A549 (cell line): ENCODE data around the gene CELSR1. TPM values are rescaled to one million over a fixed set of nuclear protein-coding genes. Genes with fewer than 3 reads are reported as not detected.
A peak's percentile ranks its signal among the peaks of the same experiment; 100 is the strongest.

ENCODE experiments used
- ATAC-seq, 2 experiments: fragments of 200-7000 bp in 1 of 2; fragments of >200 bp in 1 of 2; cut with Nextera tagmentation in 1 of 2; cut with Tn5 transposase in 1 of 2; 3 replicates each; pipeline versions ENCODE4 v1.8.0 to v1.9.1; 2018 to 2020; ENCODE audit warnings: mild to moderate bottlenecking in 1 of 2, moderate library complexity in 1 of 2
- CTCF ChIA-PET: fragments of 300-600 bp; sonication (Branson Sonifier 250); formaldehyde crosslinking; extraction: SDS; loops from one replicate; lab custom pipeline; 2021; ENCODE audit warnings: antibody characterized with exemption, inconsistent platforms; lab: Yijun Ruan, JAX
- POLR2A ChIA-PET: fragments of 350-600 bp; formaldehyde crosslinking; extraction: SDS; loops from one replicate; lab custom pipeline; 2021; ENCODE audit warnings: antibody characterized with exemption, inconsistent platforms; lab: Yijun Ruan, JAX
- DNase-seq, 2 experiments: peaks; one replicate each; pipeline versions ENCODE4 v3.0.0 to v3.0.0-alpha.2; 2011 to 2016; ENCODE audit warnings: low read depth in 1 of 2, low spot score in 1 of 2
- FAIRE-seq: peaks from 2 replicates; lab custom pipeline; 2011; peaks lifted over from hg19 to GRCh38; lab: Jason Lieb, UNC
- H3K27ac ChIP-seq, 2 experiments: fragments of >200 bp; sonication (Bioruptor Twin); formaldehyde crosslinking; 3 replicates each; pipeline ENCODE4 v1.5.1; 2016 to 2017
- H3K4me1 ChIP-seq: fragments of >200 bp; sonication (Bioruptor Twin); formaldehyde crosslinking; 3 replicates; pipeline ENCODE4 v1.6.1; 2016
- H3K4me2 ChIP-seq: fragments of >200 bp; sonication (Bioruptor Twin); formaldehyde crosslinking; 3 replicates; pipeline ENCODE4 v1.6.1; 2016
- H3K4me3 ChIP-seq: fragments of >200 bp; sonication (Bioruptor Twin); formaldehyde crosslinking; 3 replicates; pipeline ENCODE4 v1.5.1; 2016
- H3K9me3 ChIP-seq: fragments of >200 bp; sonication (Bioruptor Twin); formaldehyde crosslinking; 3 replicates; pipeline ENCODE4 v1.6.1; 2016
- BHLHE40 ChIP-seq: IDR thresholded peaks from 2 replicates; pipeline ENCODE4 v1.6.1; 2012; ENCODE audit warnings: low read depth, low read length, inconsistent platforms
- CHD4 ChIP-seq: fragments of 200-600 bp; sonication (generic); IDR thresholded peaks from 2 replicates; pipeline ENCODE4 v1.6.1; 2016; ENCODE audit warnings: antibody characterized with exemption, mild to moderate bottlenecking, borderline replicate concordance
- ESRRA ChIP-seq: fragments of 150-350 bp; IDR thresholded peaks from 2 replicates; pipeline ENCODE4 v1.6.1; 2014; ENCODE audit warnings: mild to moderate bottlenecking, low read length, borderline replicate concordance
- GATA3 ChIP-seq: IDR thresholded peaks from 2 replicates; pipeline ENCODE4 v1.6.1; 2012; ENCODE audit warnings: borderline replicate concordance
- HEYL ChIP-seq: fragments of 250-450 bp; sonication (Bioruptor Pico); IDR thresholded peaks from 2 replicates; pipeline ENCODE4 v1.8.0; 2021; ENCODE audit warnings: mild to moderate bottlenecking, moderate library complexity
- JUN ChIP-seq, 2 experiments: fragments of >200 bp; sonication (Bioruptor Twin); formaldehyde crosslinking; IDR thresholded peaks; 2 replicates in 1 of 2; 3 replicates in 1 of 2; pipeline ENCODE4 v1.6.1; 2016 to 2017
- KDM5A ChIP-seq: fragments of 200-600 bp; sonication (generic); IDR thresholded peaks from 2 replicates; pipeline ENCODE4 v1.6.1; 2016; ENCODE audit warnings: antibody characterized with exemption, mild to moderate bottlenecking
- MAZ ChIP-seq: fragments of 150-350 bp; IDR thresholded peaks from 2 replicates; pipeline ENCODE4 v1.6.1; 2014; ENCODE audit warnings: antibody characterized with exemption, low read depth, low read length, borderline replicate concordance
- NR3C1 ChIP-seq: fragments of >200 bp; sonication (Bioruptor Twin); formaldehyde crosslinking; IDR thresholded peaks from 3 replicates; pipeline ENCODE4 v1.6.1; 2017
- PHF8 ChIP-seq: fragments of 200-600 bp; sonication (generic); IDR thresholded peaks from 2 replicates; pipeline ENCODE4 v1.6.1; 2016; ENCODE audit warnings: low read depth, mild to moderate bottlenecking, antibody characterized with exemption, moderate library complexity, borderline replicate concordance
- POLR2A ChIP-seq: IDR thresholded peaks from 2 replicates; pipeline ENCODE4 v1.6.1; 2012; ENCODE audit warnings: mild to moderate bottlenecking, low read length
- POLR2AphosphoS2 ChIP-seq: conservative IDR thresholded peaks from 2 replicates; pipeline ENCODE4 v1.6.1; 2012; ENCODE audit warnings: low read length, improper control_type of control experiment, inconsistent platforms
- RCOR1 ChIP-seq: fragments of 150-350 bp; IDR thresholded peaks from 2 replicates; pipeline ENCODE4 v1.6.1; 2014; ENCODE audit warnings: antibody characterized with exemption, low read length, low read depth
- ZFP36 ChIP-seq: fragments of 450-650 bp; IDR thresholded peaks from 2 replicates; pipeline ENCODE4 v1.6.1; 2014; ENCODE audit warnings: borderline replicate concordance; ENCODE audit not compliant: partially characterized antibody
- WGBS: methylation state at CpG from one replicate; pipeline ENCODE4 v1.1.6; 2017; ENCODE audit errors: missing lambda C conversion rate; 5-methylcytosine and 5-hydroxymethylcytosine counted together
- polyA plus RNA-seq, 4 experiments: library from polyadenylated mRNA; depleted of rRNA in 3 of 4; stranded (reverse); fragments of >200 nt; fragmentation: RNase III in 1 of 4; extraction: RNeasy Plus Mini Kit Qiagen cat#74134 plus additional on column Dnase treatment in 1 of 4; gene quantifications; 2 replicates in 3 of 4; 3 replicates in 1 of 4; pipeline ENCODE4 v1.2.3, GENCODE V29; 2011 to 2017
- TF ChIP-seq, protein P1 (sequence below): IDR thresholded peaks from 2 replicates; pipeline ENCODE4 v1.6.1; 2012; ENCODE audit warnings: low read depth, borderline replicate concordance
- TF ChIP-seq, protein P2 (sequence below): fragments of 250-450 bp; sonication (Bioruptor Pico); IDR thresholded peaks from 2 replicates; pipeline ENCODE4 v1.5.0; 2021; ENCODE audit warnings: mild to moderate bottlenecking, moderate library complexity, borderline replicate concordance
- TF ChIP-seq, protein P3 (sequence below): IDR thresholded peaks from 2 replicates; pipeline ENCODE4 v1.6.1; 2012
- TF ChIP-seq, protein P4 (sequence below): IDR thresholded peaks from 2 replicates; pipeline ENCODE4 v1.6.1; 2012
- TF ChIP-seq, protein P5 (sequence below): fragments of 150-350 bp; IDR thresholded peaks from 2 replicates; pipeline ENCODE4 v1.6.1; 2014; ENCODE audit warnings: low read depth, mild to moderate bottlenecking, low read length
- TF ChIP-seq, protein P6 (sequence below): fragments of >200 bp; sonication (Bioruptor Twin); formaldehyde crosslinking; IDR thresholded peaks from 3 replicates; pipeline ENCODE4 v1.6.1; 2016

Gene CELSR1
- polyA plus RNA-seq, 2 of the 4 experiments (the other 2 are of a cell fraction), result 15.3 to 31.8 TPM

DNA sequence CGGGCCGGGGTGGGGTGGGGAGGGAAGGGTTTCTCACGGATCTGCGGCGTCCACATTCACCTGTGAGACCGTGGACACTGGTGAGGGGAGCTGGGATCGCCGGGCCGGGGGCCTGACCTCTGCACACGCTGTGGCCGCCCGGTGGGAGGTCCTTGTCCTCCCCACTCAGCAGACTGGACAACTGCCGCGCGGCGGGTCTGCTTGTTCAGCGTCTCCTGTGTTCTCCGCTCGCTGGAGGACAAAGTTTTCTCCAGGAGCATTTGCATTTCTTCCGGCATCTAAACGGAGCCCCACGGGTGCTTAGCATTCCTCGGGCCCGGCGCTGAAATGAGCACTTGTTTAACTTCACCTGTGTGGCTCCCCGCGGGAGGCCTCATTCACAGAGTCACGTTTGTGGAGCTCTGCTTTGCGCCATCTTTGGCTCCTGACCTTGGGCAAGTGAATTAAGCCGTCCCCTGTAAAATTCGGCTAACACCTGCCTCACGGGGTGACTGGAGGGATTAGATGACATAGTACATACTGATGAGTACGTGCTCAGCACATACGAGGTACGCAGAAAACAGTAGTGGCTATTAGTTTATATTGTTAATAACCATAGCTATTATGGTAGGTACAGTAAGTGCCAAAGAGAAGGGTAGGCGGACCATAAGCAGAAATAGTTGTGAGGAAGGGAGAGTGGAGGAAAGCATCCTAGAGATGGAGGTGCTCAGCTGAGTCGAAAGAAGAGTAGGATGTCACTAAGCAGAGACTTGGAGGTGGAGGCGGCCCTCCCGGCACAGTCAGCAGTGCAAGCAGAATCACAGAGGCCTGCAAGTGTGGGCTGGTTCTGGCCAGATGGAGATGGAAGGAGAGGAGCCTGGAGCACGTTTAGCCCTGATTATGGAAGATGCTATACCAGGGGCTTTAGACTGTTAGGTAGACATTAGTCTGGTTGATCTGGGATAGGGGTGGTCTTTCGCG is 201.0 kb downstream of the CELSR1 start:
- Histone ChIP-seq H3K4me1 (peaks cover 7% of the 10 kb centered on the region; the same call in 2 of the 3 replicates), H3K9me3 (no peaks in the 10 kb centered on the region), H3K4me3 (peak overlapping the region; percentile 98), H3K27ac (peak overlapping the region; percentile 85 to 92), H3K4me2 (peak overlapping the region; percentile 97)
- peak; percentile 15 to 62; a peak in 5 of 6 replicates for ATAC-seq
- WGBS, result 11% methylated on average over 32 of the region's 42 CpGs
- POLR2A ChIA-PET, result no interaction called here
- FAIRE-seq, result no peak
- no peak for DNase-seq
- CTCF ChIA-PET, result interaction anchor here (0.8 to 2.0 kb wide), 3 partner anchors 12 to 214 kb away, joined by 4 to 6 read pairs (median 4); no protein-coding TSS in a partner anchor
- TF ChIP-seq MAZ (no peak), POLR2A (no peak), RCOR1 (no peak), HEYL (CRISPR knock-in tag) (no peak), POLR2AphosphoS2 (no peak), ZFP36 (no peak), NR3C1 (no peak), BHLHE40 (no peak)
- TF ChIP-seq, protein P1, sequence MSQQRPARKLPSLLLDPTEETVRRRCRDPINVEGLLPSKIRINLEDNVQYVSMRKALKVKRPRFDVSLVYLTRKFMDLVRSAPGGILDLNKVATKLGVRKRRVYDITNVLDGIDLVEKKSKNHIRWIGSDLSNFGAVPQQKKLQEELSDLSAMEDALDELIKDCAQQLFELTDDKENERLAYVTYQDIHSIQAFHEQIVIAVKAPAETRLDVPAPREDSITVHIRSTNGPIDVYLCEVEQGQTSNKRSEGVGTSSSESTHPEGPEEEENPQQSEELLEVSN, result no peak
- TF ChIP-seq, protein P2, sequence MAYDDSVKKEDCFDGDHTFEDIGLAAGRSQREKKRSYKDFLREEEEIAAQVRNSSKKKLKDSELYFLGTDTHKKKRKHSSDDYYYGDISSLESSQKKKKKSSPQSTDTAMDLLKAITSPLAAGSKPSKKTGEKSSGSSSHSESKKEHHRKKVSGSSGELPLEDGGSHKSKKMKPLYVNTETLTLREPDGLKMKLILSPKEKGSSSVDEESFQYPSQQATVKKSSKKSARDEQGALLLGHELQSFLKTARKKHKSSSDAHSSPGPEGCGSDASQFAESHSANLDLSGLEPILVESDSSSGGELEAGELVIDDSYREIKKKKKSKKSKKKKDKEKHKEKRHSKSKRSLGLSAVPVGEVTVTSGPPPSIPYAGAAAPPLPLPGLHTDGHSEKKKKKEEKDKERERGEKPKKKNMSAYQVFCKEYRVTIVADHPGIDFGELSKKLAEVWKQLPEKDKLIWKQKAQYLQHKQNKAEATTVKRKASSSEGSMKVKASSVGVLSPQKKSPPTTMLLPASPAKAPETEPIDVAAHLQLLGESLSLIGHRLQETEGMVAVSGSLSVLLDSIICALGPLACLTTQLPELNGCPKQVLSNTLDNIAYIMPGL, result no peak

DNA sequence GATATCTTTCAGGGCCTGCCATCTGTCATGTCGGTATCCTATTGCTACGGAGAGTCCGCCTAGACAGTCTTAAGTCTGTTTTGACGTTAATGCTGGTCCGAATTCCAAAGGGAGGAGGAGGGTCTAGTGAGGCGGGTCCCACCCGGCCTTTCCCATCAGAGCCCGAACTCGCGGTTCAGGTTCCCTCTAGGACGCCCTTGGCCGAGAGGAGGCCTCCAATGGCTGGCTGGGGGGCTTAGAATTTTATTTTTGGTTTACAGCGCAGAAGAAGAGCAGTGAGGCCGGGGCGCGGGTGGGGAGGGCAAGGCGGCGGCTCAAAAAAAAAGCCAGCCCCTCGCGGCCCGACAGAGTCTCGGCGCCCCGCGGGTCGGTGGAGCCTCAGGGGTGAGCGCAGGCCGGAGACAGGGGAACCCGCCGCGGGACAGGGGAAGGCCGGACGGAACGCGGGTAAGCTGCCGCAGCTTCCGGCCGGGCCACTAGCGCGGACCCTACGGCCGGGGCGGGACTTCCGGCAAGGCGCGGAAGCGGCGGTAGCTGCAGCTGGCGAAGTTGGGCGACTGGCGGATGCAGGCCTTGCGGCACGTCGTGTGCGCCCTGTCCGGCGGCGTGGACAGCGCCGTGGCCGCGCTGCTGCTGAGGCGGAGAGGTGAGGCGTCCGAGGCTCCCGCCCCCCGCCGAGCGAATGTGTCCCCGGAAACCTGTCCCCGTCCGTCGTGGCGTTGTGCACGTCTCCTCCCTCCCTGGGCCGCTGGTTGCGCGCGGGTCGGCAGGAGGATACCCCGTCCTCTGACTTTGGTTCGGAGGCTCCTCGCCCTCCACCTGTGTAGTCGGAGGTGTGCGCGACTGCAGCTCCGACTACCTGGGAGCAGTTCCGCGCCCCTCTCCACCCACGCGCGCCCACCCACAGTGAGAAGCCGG is 202.0 kb downstream of the CELSR1 start, which contains the start of gene TRMU:
TSS of gene TRMU (plus strand) at position 514 of the 918 bp plus-strand sequence. CDS start at position 565, 51 bp downstream.
- peaks cover 7% of the 10 kb centered on the region; the same call in 2 of the 3 replicates for H3K4me1 ChIP-seq
- POLR2A ChIA-PET, result no interaction called here
- ATAC-seq, result peak; percentile 92 to 97
- no peaks in the 10 kb centered on the region for H3K9me3 ChIP-seq
- H3K27ac ChIP-seq, result peak within 1 kb of the TSS; percentile 85 to 92
- CTCF ChIA-PET, result interaction anchor here (0.7 to 2.0 kb wide), 3 partner anchors 11 to 213 kb away, joined by 3 to 6 read pairs (median 4); no protein-coding TSS in a partner anchor
- DNase-seq, result peak; percentile 85
- FAIRE-seq, result no peak
- WGBS, result 11% methylated on average over 37 of the region's 93 CpGs
- peak within 1 kb of the TSS; percentile 98 for H3K4me3 ChIP-seq
- TF ChIP-seq, protein P1, result peak; percentile 41; the same call in 1 of the 2 replicates
- TF ChIP-seq ESRRA (no peak), JUN (IDR thresholded peaks at IDR 0.05) (peak in 1 of 2 experiments; percentile 82; a peak in 3 of 5 replicates), CHD4 (no peak), MAZ (no peak), GATA3 (no peak), KDM5A (0 out of 2 replicates have a peak, but pooled peaks have one; percentile 51), POLR2A (peak; percentile 85), HEYL (CRISPR knock-in tag) (no peak), PHF8 (peak; percentile 44; the same call in 1 of the 2 replicates)
- TF ChIP-seq, protein P3, sequence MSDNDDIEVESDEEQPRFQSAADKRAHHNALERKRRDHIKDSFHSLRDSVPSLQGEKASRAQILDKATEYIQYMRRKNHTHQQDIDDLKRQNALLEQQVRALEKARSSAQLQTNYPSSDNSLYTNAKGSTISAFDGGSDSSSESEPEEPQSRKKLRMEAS, result peak; percentile 84
- TF ChIP-seq, protein P4, sequence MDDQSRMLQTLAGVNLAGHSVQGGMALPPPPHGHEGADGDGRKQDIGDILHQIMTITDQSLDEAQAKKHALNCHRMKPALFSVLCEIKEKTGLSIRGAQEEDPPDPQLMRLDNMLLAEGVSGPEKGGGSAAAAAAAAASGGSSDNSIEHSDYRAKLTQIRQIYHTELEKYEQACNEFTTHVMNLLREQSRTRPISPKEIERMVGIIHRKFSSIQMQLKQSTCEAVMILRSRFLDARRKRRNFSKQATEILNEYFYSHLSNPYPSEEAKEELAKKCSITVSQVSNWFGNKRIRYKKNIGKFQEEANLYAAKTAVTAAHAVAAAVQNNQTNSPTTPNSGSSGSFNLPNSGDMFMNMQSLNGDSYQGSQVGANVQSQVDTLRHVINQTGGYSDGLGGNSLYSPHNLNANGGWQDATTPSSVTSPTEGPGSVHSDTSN, result peak; percentile 55; the same call in 1 of the 2 replicates
- TF ChIP-seq, protein P5, sequence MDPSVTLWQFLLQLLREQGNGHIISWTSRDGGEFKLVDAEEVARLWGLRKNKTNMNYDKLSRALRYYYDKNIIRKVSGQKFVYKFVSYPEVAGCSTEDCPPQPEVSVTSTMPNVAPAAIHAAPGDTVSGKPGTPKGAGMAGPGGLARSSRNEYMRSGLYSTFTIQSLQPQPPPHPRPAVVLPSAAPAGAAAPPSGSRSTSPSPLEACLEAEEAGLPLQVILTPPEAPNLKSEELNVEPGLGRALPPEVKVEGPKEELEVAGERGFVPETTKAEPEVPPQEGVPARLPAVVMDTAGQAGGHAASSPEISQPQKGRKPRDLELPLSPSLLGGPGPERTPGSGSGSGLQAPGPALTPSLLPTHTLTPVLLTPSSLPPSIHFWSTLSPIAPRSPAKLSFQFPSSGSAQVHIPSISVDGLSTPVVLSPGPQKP, result no peak
- TF ChIP-seq, protein P6, sequence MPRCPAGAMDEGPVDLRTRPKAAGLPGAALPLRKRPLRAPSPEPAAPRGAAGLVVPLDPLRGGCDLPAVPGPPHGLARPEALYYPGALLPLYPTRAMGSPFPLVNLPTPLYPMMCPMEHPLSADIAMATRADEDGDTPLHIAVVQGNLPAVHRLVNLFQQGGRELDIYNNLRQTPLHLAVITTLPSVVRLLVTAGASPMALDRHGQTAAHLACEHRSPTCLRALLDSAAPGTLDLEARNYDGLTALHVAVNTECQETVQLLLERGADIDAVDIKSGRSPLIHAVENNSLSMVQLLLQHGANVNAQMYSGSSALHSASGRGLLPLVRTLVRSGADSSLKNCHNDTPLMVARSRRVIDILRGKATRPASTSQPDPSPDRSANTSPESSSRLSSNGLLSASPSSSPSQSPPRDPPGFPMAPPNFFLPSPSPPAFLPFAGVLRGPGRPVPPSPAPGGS, result peak; percentile 48; the same call in 1 of the 3 replicates
- H3K4me2 ChIP-seq, result peak within 1 kb of the TSS; percentile 97
